Activated naive CD4-positive, alpha-beta T cell treated with anti-CD3 and anti-CD28 coated beads for 36 hours (primary cell): ENCODE measurements around the gene FAM25C. TPM values are rescaled to one million over a fixed set of nuclear protein-coding genes. Genes with fewer than 3 reads are reported as not detected.

Experiments
- total RNA-seq, 2 experiments: library from RNA; stranded (reverse); gene quantifications; one replicate each; pipeline ENCODE4 v1.2.3, GENCODE V29; 2021

Gene FAM25C
- total RNA-seq, 2 experiments from 2014 or later, result not detected

Other genes with a start within 250 kb of the FAM25C start
- under 1 TPM in 1 of 2 experiments, not detected in 1; 0.07 TPM for gene SYT15B, start 236.2 kb downstream of the FAM25C start, total RNA-seq
- gene NPY4R2, start 81.1 kb downstream of the FAM25C start, total RNA-seq, result not detected